ENCODE results near the gene ZMYND8.

DNA sequence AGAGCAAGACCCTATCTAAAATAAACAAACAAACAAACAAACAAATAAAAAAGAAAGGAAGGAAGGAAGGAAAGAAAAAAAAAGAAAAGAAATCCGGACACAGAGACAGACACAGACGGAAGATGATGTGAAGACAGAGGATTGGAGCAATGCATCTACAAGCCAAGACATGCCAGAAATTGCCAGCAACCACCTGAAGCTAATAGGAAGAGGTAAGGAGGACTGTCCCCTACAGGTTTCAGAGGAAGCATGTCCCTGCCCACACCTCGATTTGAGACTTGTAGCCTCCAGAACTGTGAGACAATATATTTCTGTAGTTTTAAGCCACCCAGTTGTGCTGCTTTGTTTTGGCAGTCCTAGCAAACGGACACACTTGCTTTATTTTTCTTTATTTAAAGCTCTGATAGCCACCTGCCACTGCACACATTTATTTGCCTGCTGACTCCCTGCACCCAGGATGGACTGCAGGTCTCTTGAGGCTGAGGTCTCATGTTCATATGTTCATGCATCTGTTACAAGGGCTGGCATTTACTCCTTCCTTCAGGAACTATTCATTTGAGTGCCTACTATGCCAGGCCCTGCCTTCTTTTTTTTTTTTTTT, 20.7 kb upstream of the ZMYND8 start:
- TF ChIP-seq, protein P1, sequence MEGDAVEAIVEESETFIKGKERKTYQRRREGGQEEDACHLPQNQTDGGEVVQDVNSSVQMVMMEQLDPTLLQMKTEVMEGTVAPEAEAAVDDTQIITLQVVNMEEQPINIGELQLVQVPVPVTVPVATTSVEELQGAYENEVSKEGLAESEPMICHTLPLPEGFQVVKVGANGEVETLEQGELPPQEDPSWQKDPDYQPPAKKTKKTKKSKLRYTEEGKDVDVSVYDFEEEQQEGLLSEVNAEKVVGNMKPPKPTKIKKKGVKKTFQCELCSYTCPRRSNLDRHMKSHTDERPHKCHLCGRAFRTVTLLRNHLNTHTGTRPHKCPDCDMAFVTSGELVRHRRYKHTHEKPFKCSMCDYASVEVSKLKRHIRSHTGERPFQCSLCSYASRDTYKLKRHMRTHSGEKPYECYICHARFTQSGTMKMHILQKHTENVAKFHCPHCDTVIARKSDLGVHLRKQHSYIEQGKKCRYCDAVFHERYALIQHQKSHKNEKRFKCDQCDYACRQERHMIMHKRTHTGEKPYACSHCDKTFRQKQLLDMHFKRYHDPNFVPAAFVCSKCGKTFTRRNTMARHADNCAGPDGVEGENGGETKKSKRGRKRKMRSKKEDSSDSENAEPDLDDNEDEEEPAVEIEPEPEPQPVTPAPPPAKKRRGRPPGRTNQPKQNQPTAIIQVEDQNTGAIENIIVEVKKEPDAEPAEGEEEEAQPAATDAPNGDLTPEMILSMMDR (IDR thresholded peaks at IDR 0.05; ENCODE audit: extremely low read depth in 1 of 2, insufficient read depth in 1 of 2, low read depth in 1 of 2, low read length in 2 of 2) = no peak
- no peak for TF ChIP-seq POLR2AphosphoS5 (IDR thresholded peaks at IDR 0.05; ENCODE audit: insufficient read depth, low read depth, low read length)

Data from endothelial cell of umbilical vein (primary cell).